ENCODE results near the gene MRPL36.

MRPL36 gene

GRCh38 chr5:1797855-1798254 is 1.8 kb downstream of the MRPL36 start:
- no peak for DNase-seq
- Histone ChIP-seq H3K9ac (ENCODE audit: low read length) (no peak overlapping the region), H3K18ac (ENCODE audit: low read length) (peak overlapping the region; percentile 2), H2AK5ac (ENCODE audit: low read length) (no peak overlapping the region), H4K8ac (ENCODE audit: low read depth, low read length) (no peak overlapping the region), H3K4me1 (ENCODE audit: control insufficient read depth in 1 of 2, insufficient read depth in 2 of 2, low read length in 2 of 2) (peaks cover 3 to 8% of the 10 kb centered on the region in 2 experiments), H2BK12ac (ENCODE audit: low read length) (no peak overlapping the region), H3K79me2 (ENCODE audit: control insufficient read depth, insufficient read depth, low read length, poor library complexity) (peaks cover 10% of the 10 kb centered on the region), H3K36me3 (ENCODE audit: control insufficient read depth in 1 of 2, insufficient read depth in 2 of 2, low read length in 2 of 2) (peaks cover 22 to 24% of the 10 kb centered on the region in 2 experiments), H3K4me3 (ENCODE audit: low read depth, low read length) (no peak overlapping the region), H2BK120ac (ENCODE audit: insufficient read depth, low read length, poor library complexity) (no peak overlapping the region), H3K23ac (ENCODE audit: low read length) (no peak overlapping the region), H3K79me1 (ENCODE audit: low read length) (peaks cover 14% of the 10 kb centered on the region), H3K27me3 (ENCODE audit: insufficient read depth, low read length) (no peaks in the 10 kb centered on the region), H3K14ac (ENCODE audit: low read length) (no peak overlapping the region), H2AFZ (ENCODE audit: insufficient read depth, low read length, poor library complexity) (no peak overlapping the region), H4K12ac (ENCODE audit: low read depth, low read length) (no peak overlapping the region), H3K4ac (ENCODE audit: low read depth, low read length) (no peak overlapping the region), H3K4me2 (ENCODE audit: low read length) (no peak overlapping the region), H3K27ac (ENCODE audit: low read depth, low read length) (no peak overlapping the region), H3K9me3 (ENCODE audit: insufficient read depth, low read depth, low read length) (no peaks in the 10 kb centered on the region), H2BK5ac (ENCODE audit: low read depth, low read length, poor library complexity) (no peak overlapping the region), H4K91ac (ENCODE audit: low read depth, low read length) (no peak overlapping the region)
- WGBS (ENCODE audit: extremely low coverage, insufficient coverage, insufficient read length): no CpG with 5 or more reads among the region's 11 CpGs

DNA sequence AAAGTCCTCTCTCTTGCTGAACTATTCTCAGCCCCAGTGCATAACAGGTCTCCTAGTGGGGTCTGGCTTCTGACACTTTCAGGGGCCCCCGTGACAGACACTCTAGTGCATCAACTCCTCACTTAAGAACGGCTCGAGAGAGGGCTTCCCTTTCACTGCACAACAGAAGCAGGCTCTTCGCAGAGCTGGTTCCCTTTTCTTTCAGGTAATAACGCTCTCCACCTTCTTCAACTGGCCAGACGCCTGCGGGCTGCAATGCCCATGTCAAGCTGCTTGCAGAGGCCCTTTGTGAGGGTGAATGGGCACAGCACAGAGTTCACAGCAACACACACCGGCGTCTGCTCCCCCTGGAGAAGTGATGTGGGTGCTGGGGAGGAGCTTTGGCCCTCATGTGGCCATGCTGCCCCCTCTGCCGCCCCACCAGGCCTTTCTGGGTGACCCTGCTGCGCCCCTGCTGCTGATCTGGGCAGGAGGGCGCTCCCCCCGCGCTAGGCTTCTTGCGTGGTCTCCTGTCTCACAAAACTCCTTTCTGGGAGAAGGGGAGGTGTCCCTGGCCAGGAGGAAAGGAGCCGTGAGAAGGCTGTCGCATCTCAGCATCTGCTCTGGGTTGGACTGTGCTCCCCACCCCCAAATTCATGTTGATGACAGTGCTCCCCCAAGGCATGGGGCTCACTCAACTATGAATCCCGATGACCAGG is 2.4 kb downstream of the MRPL36 start:
- no peak overlapping the region for H3K4ac ChIP-seq (ENCODE audit: low read depth, low read length)
- H3K4me3 ChIP-seq (ENCODE audit: low read depth, low read length): no peak overlapping the region
- H3K4me2 ChIP-seq (ENCODE audit: low read length): no peak overlapping the region
- H3K27ac ChIP-seq (ENCODE audit: low read depth, low read length): no peak overlapping the region
- no peak overlapping the region for H2BK12ac ChIP-seq (ENCODE audit: low read length)
- no peak overlapping the region for H2AK5ac ChIP-seq (ENCODE audit: low read length)
- no peak overlapping the region for H2BK120ac ChIP-seq (ENCODE audit: insufficient read depth, low read length, poor library complexity)
- no peak overlapping the region for H3K18ac ChIP-seq (ENCODE audit: low read length)
- peaks cover 10% of the 10 kb centered on the region for H3K79me2 ChIP-seq (ENCODE audit: control insufficient read depth, insufficient read depth, low read length, poor library complexity)
- H3K27me3 ChIP-seq (ENCODE audit: insufficient read depth, low read length): no peaks in the 10 kb centered on the region
- peaks cover 21 to 24% of the 10 kb centered on the region in 2 experiments for H3K36me3 ChIP-seq (ENCODE audit: control insufficient read depth in 1 of 2, insufficient read depth in 2 of 2, low read length in 2 of 2)
- no peak for DNase-seq
- H3K9ac ChIP-seq (ENCODE audit: low read length): no peak overlapping the region
- no CpG with 5 or more reads among the region's 18 CpGs for WGBS (ENCODE audit: extremely low coverage, insufficient coverage, insufficient read length)
- H2AFZ ChIP-seq (ENCODE audit: insufficient read depth, low read length, poor library complexity): no peak overlapping the region
- no peak overlapping the region for H3K23ac ChIP-seq (ENCODE audit: low read length)
- H4K12ac ChIP-seq (ENCODE audit: low read depth, low read length): no peak overlapping the region
- no peak overlapping the region for H4K8ac ChIP-seq (ENCODE audit: low read depth, low read length)
- H3K9me3 ChIP-seq (ENCODE audit: insufficient read depth, low read depth, low read length): no peaks in the 10 kb centered on the region
- no peak overlapping the region for H2BK5ac ChIP-seq (ENCODE audit: low read depth, low read length, poor library complexity)
- peaks cover 3 to 8% of the 10 kb centered on the region in 2 experiments for H3K4me1 ChIP-seq (ENCODE audit: control insufficient read depth in 1 of 2, insufficient read depth in 2 of 2, low read length in 2 of 2)
- H3K14ac ChIP-seq (ENCODE audit: low read length): no peak overlapping the region
- peaks cover 14% of the 10 kb centered on the region for H3K79me1 ChIP-seq (ENCODE audit: low read length)
- no peak overlapping the region for H4K91ac ChIP-seq (ENCODE audit: low read depth, low read length)

GRCh38 chr5:1796371-1797102 is 3.1 kb downstream of the MRPL36 start:
- H3K14ac ChIP-seq (ENCODE audit: low read length): no peak overlapping the region
- no peak overlapping the region for H3K9ac ChIP-seq (ENCODE audit: low read length)
- H3K4ac ChIP-seq (ENCODE audit: low read depth, low read length): no peak overlapping the region
- no peaks in the 10 kb centered on the region for H3K27me3 ChIP-seq (ENCODE audit: insufficient read depth, low read length)
- WGBS (ENCODE audit: extremely low coverage, insufficient coverage, insufficient read length): no CpG with 5 or more reads among the region's 21 CpGs
- H3K36me3 ChIP-seq (ENCODE audit: control insufficient read depth in 1 of 2, insufficient read depth in 2 of 2, low read length in 2 of 2): peaks cover 21 to 24% of the 10 kb centered on the region in 2 experiments
- H4K12ac ChIP-seq (ENCODE audit: low read depth, low read length): no peak overlapping the region
- H2AK5ac ChIP-seq (ENCODE audit: low read length): no peak overlapping the region
- H3K9me3 ChIP-seq (ENCODE audit: insufficient read depth, low read depth, low read length): no peaks in the 10 kb centered on the region
- peaks cover 9% of the 10 kb centered on the region for H3K79me2 ChIP-seq (ENCODE audit: control insufficient read depth, insufficient read depth, low read length, poor library complexity)
- no peak overlapping the region for H2BK12ac ChIP-seq (ENCODE audit: low read length)
- no peak overlapping the region for H4K91ac ChIP-seq (ENCODE audit: low read depth, low read length)
- no peak overlapping the region for H2AFZ ChIP-seq (ENCODE audit: insufficient read depth, low read length, poor library complexity)
- peaks cover 13% of the 10 kb centered on the region for H3K79me1 ChIP-seq (ENCODE audit: low read length)
- no peak overlapping the region for H2BK120ac ChIP-seq (ENCODE audit: insufficient read depth, low read length, poor library complexity)
- no peak overlapping the region for H3K27ac ChIP-seq (ENCODE audit: low read depth, low read length)
- H2BK5ac ChIP-seq (ENCODE audit: low read depth, low read length, poor library complexity): no peak overlapping the region
- no peak overlapping the region for H3K4me2 ChIP-seq (ENCODE audit: low read length)
- H3K23ac ChIP-seq (ENCODE audit: low read length): no peak overlapping the region
- DNase-seq: no peak
- H3K4me3 ChIP-seq (ENCODE audit: low read depth, low read length): no peak overlapping the region
- no peak overlapping the region for H3K18ac ChIP-seq (ENCODE audit: low read length)
- no peak overlapping the region for H4K8ac ChIP-seq (ENCODE audit: low read depth, low read length)
- H3K4me1 ChIP-seq (ENCODE audit: control insufficient read depth in 1 of 2, insufficient read depth in 2 of 2, low read length in 2 of 2): peaks cover 3 to 8% of the 10 kb centered on the region in 2 experiments

DNA sequence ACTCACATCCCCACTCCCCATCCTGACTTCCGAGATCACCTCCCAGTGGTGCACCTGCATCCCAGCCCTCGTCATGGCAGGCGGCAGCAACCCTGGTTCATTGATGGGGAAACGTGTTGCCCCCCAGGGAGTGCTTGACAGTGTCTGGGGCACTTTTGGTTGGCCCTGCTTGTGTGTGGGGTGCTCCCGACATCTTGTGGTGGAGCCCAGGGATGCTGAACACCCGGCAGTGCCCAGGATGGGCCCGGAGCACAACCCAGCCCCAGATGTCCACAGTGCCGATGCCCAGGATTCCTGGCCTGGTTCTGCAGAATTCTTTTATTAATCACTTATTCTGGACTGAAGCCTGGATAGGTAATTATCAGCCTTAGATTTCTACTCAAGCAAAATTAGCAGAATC is 3.7 kb downstream of the MRPL36 start:
- Histone ChIP-seq H4K91ac (ENCODE audit: low read depth, low read length) (no peak overlapping the region), H3K4ac (ENCODE audit: low read depth, low read length) (no peak overlapping the region), H3K79me1 (ENCODE audit: low read length) (peaks cover 9% of the 10 kb centered on the region), H3K4me1 (ENCODE audit: control insufficient read depth in 1 of 2, insufficient read depth in 2 of 2, low read length in 2 of 2) (peaks cover 3 to 8% of the 10 kb centered on the region in 2 experiments), H4K12ac (ENCODE audit: low read depth, low read length) (no peak overlapping the region), H3K4me3 (ENCODE audit: low read depth, low read length) (no peak overlapping the region), H2AK5ac (ENCODE audit: low read length) (no peak overlapping the region), H3K9ac (ENCODE audit: low read length) (no peak overlapping the region), H3K79me2 (ENCODE audit: control insufficient read depth, insufficient read depth, low read length, poor library complexity) (peaks cover 6% of the 10 kb centered on the region), H2AFZ (ENCODE audit: insufficient read depth, low read length, poor library complexity) (no peak overlapping the region), H3K4me2 (ENCODE audit: low read length) (no peak overlapping the region), H3K27me3 (ENCODE audit: insufficient read depth, low read length) (no peaks in the 10 kb centered on the region), H4K8ac (ENCODE audit: low read depth, low read length) (no peak overlapping the region), H3K27ac (ENCODE audit: low read depth, low read length) (no peak overlapping the region), H3K18ac (ENCODE audit: low read length) (no peak overlapping the region), H3K36me3 (ENCODE audit: control insufficient read depth in 1 of 2, insufficient read depth in 2 of 2, low read length in 2 of 2) (peaks cover 21 to 24% of the 10 kb centered on the region in 2 experiments), H2BK5ac (ENCODE audit: low read depth, low read length, poor library complexity) (no peak overlapping the region), H3K14ac (ENCODE audit: low read length) (no peak overlapping the region), H2BK120ac (ENCODE audit: insufficient read depth, low read length, poor library complexity) (no peak overlapping the region), H3K9me3 (ENCODE audit: insufficient read depth, low read depth, low read length) (no peaks in the 10 kb centered on the region), H3K23ac (ENCODE audit: low read length) (no peak overlapping the region), H2BK12ac (ENCODE audit: low read length) (no peak overlapping the region)
- no CpG with 5 or more reads among the region's 8 CpGs for WGBS (ENCODE audit: extremely low coverage, insufficient coverage, insufficient read length)
- DNase-seq: no peak

All from trophoblast cell (in vitro differentiated cells and primary cell).